Measurements from ENCODE around the gene TENM4. TPM values are rescaled to one million over a fixed set of nuclear protein-coding genes. Genes with fewer than 3 reads are reported as not detected.

The TENM4 gene
- total RNA-seq, 4 donors from 2014 or later = 5.5 to 12.3 (median 8.9) TPM

DNA sequence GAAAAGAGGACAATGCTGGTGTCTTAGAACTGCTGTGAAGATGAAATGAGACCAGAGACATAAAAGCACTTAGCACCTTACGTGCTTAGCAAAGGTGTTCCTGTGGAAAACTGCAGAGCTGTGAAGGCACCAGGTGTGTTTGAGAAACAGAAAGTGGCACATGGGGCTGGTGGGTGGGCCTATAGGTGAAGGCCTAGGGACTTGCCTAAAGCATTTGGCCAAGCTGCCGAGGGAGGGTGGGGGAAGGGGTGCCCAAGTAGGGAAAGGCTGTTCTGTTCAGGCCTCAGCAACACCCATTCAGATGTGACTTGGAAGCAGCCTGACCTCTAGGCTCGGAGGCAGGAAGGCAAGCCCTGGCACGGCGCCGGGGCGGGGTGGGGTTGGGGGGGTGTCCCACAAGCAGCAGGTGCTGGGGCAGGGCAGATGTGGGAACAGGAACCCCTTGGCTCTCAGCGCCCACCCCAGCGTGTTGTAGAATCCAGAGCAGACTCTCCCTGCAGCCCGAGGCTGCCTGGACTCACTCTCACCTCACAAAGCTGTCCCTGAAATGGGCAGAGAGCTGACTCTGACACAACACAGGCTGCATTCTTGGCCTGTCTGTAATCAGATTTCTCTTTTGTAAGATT is 499.5 kb downstream of the TENM4 start:
- Histone ChIP-seq H3K9me3 (peaks cover 0 to 8% (median 0%) of the 10 kb centered on the region in 3 donors), H3K36me3 (no peaks in the 10 kb centered on the region), H3K27me3 (no peaks in the 10 kb centered on the region), H3K27ac (no peak overlapping the region), H3K4me3 (no peak overlapping the region), H3K4me1 (no peaks in the 10 kb centered on the region)
- TF ChIP-seq POLR2A (IDR thresholded peaks at IDR 0.05) (no peak), EP300 (IDR thresholded peaks at IDR 0.05) (no peak), POLR2AphosphoS5 (IDR thresholded peaks at IDR 0.05) (no peak)
- TF ChIP-seq, protein P1, sequence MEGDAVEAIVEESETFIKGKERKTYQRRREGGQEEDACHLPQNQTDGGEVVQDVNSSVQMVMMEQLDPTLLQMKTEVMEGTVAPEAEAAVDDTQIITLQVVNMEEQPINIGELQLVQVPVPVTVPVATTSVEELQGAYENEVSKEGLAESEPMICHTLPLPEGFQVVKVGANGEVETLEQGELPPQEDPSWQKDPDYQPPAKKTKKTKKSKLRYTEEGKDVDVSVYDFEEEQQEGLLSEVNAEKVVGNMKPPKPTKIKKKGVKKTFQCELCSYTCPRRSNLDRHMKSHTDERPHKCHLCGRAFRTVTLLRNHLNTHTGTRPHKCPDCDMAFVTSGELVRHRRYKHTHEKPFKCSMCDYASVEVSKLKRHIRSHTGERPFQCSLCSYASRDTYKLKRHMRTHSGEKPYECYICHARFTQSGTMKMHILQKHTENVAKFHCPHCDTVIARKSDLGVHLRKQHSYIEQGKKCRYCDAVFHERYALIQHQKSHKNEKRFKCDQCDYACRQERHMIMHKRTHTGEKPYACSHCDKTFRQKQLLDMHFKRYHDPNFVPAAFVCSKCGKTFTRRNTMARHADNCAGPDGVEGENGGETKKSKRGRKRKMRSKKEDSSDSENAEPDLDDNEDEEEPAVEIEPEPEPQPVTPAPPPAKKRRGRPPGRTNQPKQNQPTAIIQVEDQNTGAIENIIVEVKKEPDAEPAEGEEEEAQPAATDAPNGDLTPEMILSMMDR (IDR thresholded peaks at IDR 0.05) = no peak
- WGBS, 2 donors (ENCODE audit: low coverage in 1 of 2) = 66 to 100% methylated on average over 1 to 2 of the region's 10 CpGs
- ATAC-seq = peak; percentile 28

DNA sequence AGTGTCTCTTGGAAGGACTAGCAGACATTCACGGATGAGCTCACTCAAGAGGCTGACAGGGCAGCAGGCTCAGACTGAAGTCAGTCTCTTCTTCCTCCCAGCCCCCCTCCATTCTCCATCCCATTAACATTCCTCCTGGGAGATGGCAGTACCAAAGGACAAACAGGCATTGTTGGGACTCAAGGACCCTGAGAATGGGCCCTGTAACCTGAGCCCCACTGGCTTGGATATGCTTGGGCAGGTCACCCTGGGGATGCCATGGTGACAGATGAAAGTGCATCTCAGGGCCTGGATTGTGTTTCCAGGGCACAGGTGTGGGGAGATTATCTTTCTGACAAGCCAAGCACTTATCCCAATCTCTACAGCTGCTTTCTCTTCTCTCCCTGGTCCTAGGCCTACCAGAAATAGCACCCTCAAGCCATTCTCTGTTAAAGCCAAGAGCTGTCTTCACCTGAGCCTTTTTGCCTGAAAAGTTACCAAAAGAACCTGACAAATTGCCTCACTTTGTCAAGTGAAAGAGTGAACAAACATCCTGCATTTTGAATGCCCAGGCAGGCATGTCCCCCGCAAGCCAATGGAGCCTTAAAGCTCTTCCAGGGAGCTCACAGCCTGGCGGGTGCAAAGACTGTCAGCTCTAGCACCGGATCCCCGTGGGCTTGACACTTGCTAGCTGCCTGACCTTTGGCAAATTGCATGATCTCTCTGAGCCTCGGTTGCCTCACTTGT is 500.2 kb downstream of the TENM4 start:
- H3K4me1 ChIP-seq = no peaks in the 10 kb centered on the region
- 40 to 100% methylated on average over 1 of the region's 6 CpGs for WGBS, 2 donors (ENCODE audit: low coverage in 1 of 2)
- no peak for TF ChIP-seq POLR2AphosphoS5 (IDR thresholded peaks at IDR 0.05)
- no peak for TF ChIP-seq POLR2A (IDR thresholded peaks at IDR 0.05)
- TF ChIP-seq, protein P1 (IDR thresholded peaks at IDR 0.05) = no peak
- no peak for TF ChIP-seq EP300 (IDR thresholded peaks at IDR 0.05)
- no peaks in the 10 kb centered on the region for H3K36me3 ChIP-seq
- peaks cover 0 to 3% (median 0%) of the 10 kb centered on the region in 3 donors for H3K9me3 ChIP-seq
- H3K27ac ChIP-seq = no peak overlapping the region
- H3K27me3 ChIP-seq = no peaks in the 10 kb centered on the region
- no peak overlapping the region for H3K4me3 ChIP-seq
- ATAC-seq = no peak

- no peaks in the 10 kb centered on the region for H3K4me1 ChIP-seq
- no peak overlapping the region for H3K27ac ChIP-seq
- no peaks in the 10 kb centered on the region for H3K36me3 ChIP-seq
- no peak for ATAC-seq
- 60 to 90% methylated on average over 4 to 7 of the region's 7 CpGs for WGBS, 2 donors (ENCODE audit: low coverage in 1 of 2)
- no peaks in the 10 kb centered on the region for H3K27me3 ChIP-seq
- TF ChIP-seq POLR2AphosphoS5 (IDR thresholded peaks at IDR 0.05) = no peak
- no peak for TF ChIP-seq EP300 (IDR thresholded peaks at IDR 0.05)
- no peak for TF ChIP-seq POLR2A (IDR thresholded peaks at IDR 0.05)
- TF ChIP-seq, protein P1 (IDR thresholded peaks at IDR 0.05) = no peak
- H3K4me3 ChIP-seq = no peak overlapping the region
- H3K9me3 ChIP-seq = no peaks in the 10 kb centered on the region
These were observed 501.9 kb downstream of the TENM4 start for GRCh38 chr11:78938971-78939370.

GRCh38 chr11:78938036-78938435 is 502.8 kb downstream of the TENM4 start:
- TF ChIP-seq POLR2A (IDR thresholded peaks at IDR 0.05) = no peak
- TF ChIP-seq POLR2AphosphoS5 (IDR thresholded peaks at IDR 0.05) = no peak
- no peak for ATAC-seq
- Histone ChIP-seq H3K27me3 (no peaks in the 10 kb centered on the region), H3K4me1 (no peaks in the 10 kb centered on the region), H3K9me3 (no peaks in the 10 kb centered on the region), H3K36me3 (no peaks in the 10 kb centered on the region), H3K27ac (no peak overlapping the region), H3K4me3 (no peak overlapping the region)
- 68 to 83% methylated on average over 1 of the region's 1 CpG for WGBS, 2 donors (ENCODE audit: low coverage in 1 of 2)

GRCh38 chr11:78935398-78936068 is 505.3 kb downstream of the TENM4 start:
- H3K27ac ChIP-seq = no peak overlapping the region
- ATAC-seq = no peak
- WGBS, 2 donors (ENCODE audit: low coverage in 1 of 2) = 63 to 76% methylated on average over 3 to 4 of the region's 4 CpGs
- H3K4me3 ChIP-seq = no peak overlapping the region
- peaks cover 0 to 13% (median 0%) of the 10 kb centered on the region in 3 donors for H3K4me1 ChIP-seq
- H3K36me3 ChIP-seq = no peaks in the 10 kb centered on the region
- H3K27me3 ChIP-seq = no peaks in the 10 kb centered on the region
- TF ChIP-seq POLR2AphosphoS5 (IDR thresholded peaks at IDR 0.05) (no peak), EP300 (IDR thresholded peaks at IDR 0.05) (no peak), POLR2A (IDR thresholded peaks at IDR 0.05) (no peak)
- TF ChIP-seq, protein P1 (IDR thresholded peaks at IDR 0.05) = no peak
- H3K9me3 ChIP-seq = no peaks in the 10 kb centered on the region
